SH-SY5Y (cell line): ENCODE measurements around the gene CPNE4.

ENCODE experiments used
- GATA2 ChIP-seq: IDR thresholded peaks from 2 replicates; pipeline ENCODE4 v1.6.1; 2011; ENCODE audit warnings: mild to moderate bottlenecking, low read depth, low read length
- GATA3 ChIP-seq: IDR thresholded peaks from 2 replicates; pipeline ENCODE4 v1.6.1; 2011; ENCODE audit warnings: low read depth, mild to moderate bottlenecking, low read length, moderate library complexity

GRCh38 chr3:131896285-131896684 is 138.5 kb downstream of the CPNE4 start:
- TF ChIP-seq GATA3 (no peak), GATA2 (no peak)
